ENCODE data around the gene BFSP1. TPM values are rescaled to one million over a fixed set of nuclear protein-coding genes. Genes with fewer than 3 reads are reported as not detected.

Gene BFSP1
- total RNA-seq, 1 donor from 2014 or later: 4.2 TPM

DNA sequence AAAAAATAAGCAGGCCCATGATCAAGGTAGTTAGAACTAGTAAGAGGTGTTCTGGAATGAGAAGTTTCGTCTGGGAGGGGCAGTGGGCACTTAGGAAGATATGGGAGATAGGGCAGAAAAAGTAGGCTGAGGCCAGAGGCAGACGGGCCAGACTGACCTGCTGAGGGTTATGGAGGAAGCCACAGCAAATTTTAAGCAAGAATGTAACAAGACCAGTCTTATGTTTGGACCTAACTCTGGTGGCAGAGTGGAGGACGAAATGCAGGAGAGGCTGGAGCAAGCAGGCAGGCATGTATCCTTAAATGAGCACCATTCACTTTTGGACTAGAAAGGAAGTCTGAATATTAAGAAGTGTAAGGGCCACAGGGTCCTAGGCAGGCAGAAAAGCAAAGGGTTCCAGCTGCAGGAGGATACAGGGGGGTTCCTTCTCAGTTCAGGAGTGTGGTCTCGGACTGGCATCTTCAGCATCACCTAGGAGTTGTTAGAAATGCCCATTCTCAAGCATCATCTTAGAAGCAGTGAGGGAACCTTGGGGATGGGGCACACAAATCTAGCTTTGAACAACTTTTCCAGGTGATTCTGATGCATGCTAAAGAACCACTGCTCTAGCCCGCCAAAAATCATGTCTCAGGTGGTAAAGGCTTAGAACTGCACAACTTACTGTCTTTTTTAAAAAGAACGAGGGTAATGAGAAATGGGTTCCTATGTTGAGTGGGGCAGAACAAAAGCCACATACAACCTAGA is 37.0 kb upstream of the BFSP1 start:
- FAIRE-seq (no peak), DNase-seq (ENCODE audit: low read depth) (no peak)
- H3K36me3 Mint-ChIP-seq (ENCODE audit: low read depth, unreplicated experiment): peaks cover 2% of the 10 kb centered on the region
- H4K20me1 ChIP-seq (ENCODE audit: insufficient read depth, low read length): peaks cover 30% of the 10 kb centered on the region
- no peaks in the 10 kb centered on the region for H3K9me3 ChIP-seq (ENCODE audit: insufficient read depth, low read depth, low read length)
- H3K4me1 Mint-ChIP-seq (ENCODE audit: low read depth, unreplicated experiment): peaks cover 26% of the 10 kb centered on the region
- no peaks in the 10 kb centered on the region for H3K27me3 ChIP-seq (ENCODE audit: insufficient read depth, low read length)
- peak overlapping the region; percentile 83 for H3K4me3 Mint-ChIP-seq (ENCODE audit: unreplicated experiment)
- H3K4me1 ChIP-seq (ENCODE audit: insufficient read depth, low read length): peaks cover 25% of the 10 kb centered on the region
- H3K9ac ChIP-seq (ENCODE audit: low read length): peak overlapping the region; percentile 96
- H3K27me3 Mint-ChIP-seq (ENCODE audit: low read depth, unreplicated experiment): no peaks in the 10 kb centered on the region
- H3K27ac ChIP-seq (ENCODE audit: low read depth, low read length): peak overlapping the region; percentile 93
- no peak for TF ChIP-seq EZH2 (IDR thresholded peaks at IDR 0.05; ENCODE audit: insufficient read depth, low read length)
- TF ChIP-seq, protein P1, sequence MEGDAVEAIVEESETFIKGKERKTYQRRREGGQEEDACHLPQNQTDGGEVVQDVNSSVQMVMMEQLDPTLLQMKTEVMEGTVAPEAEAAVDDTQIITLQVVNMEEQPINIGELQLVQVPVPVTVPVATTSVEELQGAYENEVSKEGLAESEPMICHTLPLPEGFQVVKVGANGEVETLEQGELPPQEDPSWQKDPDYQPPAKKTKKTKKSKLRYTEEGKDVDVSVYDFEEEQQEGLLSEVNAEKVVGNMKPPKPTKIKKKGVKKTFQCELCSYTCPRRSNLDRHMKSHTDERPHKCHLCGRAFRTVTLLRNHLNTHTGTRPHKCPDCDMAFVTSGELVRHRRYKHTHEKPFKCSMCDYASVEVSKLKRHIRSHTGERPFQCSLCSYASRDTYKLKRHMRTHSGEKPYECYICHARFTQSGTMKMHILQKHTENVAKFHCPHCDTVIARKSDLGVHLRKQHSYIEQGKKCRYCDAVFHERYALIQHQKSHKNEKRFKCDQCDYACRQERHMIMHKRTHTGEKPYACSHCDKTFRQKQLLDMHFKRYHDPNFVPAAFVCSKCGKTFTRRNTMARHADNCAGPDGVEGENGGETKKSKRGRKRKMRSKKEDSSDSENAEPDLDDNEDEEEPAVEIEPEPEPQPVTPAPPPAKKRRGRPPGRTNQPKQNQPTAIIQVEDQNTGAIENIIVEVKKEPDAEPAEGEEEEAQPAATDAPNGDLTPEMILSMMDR (IDR thresholded peaks at IDR 0.05; ENCODE audit: insufficient read depth, low read depth, low read length): no peak
- peak overlapping the region; percentile 92 for H3K4me2 ChIP-seq (ENCODE audit: low read length)
- peak overlapping the region; percentile 49 for H3K4me3 ChIP-seq (ENCODE audit: insufficient read depth, low read depth, low read length)
- H3K36me3 ChIP-seq (ENCODE audit: insufficient read depth, low read length): peaks cover 5% of the 10 kb centered on the region
- H3K79me2 ChIP-seq (ENCODE audit: insufficient read depth, low read length): peaks cover 34% of the 10 kb centered on the region
- H3K27ac Mint-ChIP-seq (ENCODE audit: unreplicated experiment): peak overlapping the region; percentile 94
- no peaks in the 10 kb centered on the region for H3K9me3 Mint-ChIP-seq (ENCODE audit: unreplicated experiment)
- no peak overlapping the region for H2AFZ ChIP-seq (ENCODE audit: low read depth, low read length)

DNA sequence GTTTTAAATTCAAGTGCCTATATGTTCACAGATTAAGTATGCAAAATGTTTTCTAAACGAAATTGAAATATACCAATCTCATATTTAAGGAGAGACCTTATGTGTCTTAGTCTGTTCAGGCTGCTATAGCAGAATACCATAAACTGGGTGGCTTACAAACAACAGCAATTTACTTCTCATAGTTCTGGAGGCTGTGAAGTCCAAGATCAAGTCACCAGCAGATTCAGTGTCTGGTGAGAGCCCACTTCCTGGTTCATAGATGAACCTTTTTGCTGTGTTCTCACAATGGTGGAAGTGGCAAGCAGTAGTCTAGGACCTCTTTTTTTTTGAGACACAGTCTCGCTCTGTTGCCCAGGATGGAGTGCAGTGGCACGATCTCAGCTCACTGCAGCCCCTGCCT is 35.2 kb upstream of the BFSP1 start:
- Histone ChIP-seq H3K27me3 (ENCODE audit: insufficient read depth, low read length) (no peaks in the 10 kb centered on the region), H2AFZ (ENCODE audit: low read depth, low read length) (no peak overlapping the region), H3K9me3 (ENCODE audit: insufficient read depth, low read depth, low read length) (no peaks in the 10 kb centered on the region), H3K27ac (ENCODE audit: low read depth, low read length) (no peak overlapping the region), H3K79me2 (ENCODE audit: insufficient read depth, low read length) (peaks cover 15% of the 10 kb centered on the region), H3K4me1 (ENCODE audit: insufficient read depth, low read length) (peaks cover 21% of the 10 kb centered on the region), H3K4me2 (ENCODE audit: low read length) (no peak overlapping the region), H4K20me1 (ENCODE audit: insufficient read depth, low read length) (peaks cover 11% of the 10 kb centered on the region), H3K9ac (ENCODE audit: low read length) (no peak overlapping the region), H3K36me3 (ENCODE audit: insufficient read depth, low read length) (no peaks in the 10 kb centered on the region), H3K4me3 (ENCODE audit: insufficient read depth, low read depth, low read length) (no peak overlapping the region)
- H3K27ac Mint-ChIP-seq (ENCODE audit: unreplicated experiment): no peak overlapping the region
- H3K4me3 Mint-ChIP-seq (ENCODE audit: unreplicated experiment): no peak overlapping the region
- no peak for FAIRE-seq
- H3K9me3 Mint-ChIP-seq (ENCODE audit: unreplicated experiment): no peaks in the 10 kb centered on the region
- peaks cover 22% of the 10 kb centered on the region for H3K4me1 Mint-ChIP-seq (ENCODE audit: low read depth, unreplicated experiment)
- TF ChIP-seq EZH2 (IDR thresholded peaks at IDR 0.05; ENCODE audit: insufficient read depth, low read length): no peak
- TF ChIP-seq, protein P1 (IDR thresholded peaks at IDR 0.05; ENCODE audit: insufficient read depth, low read depth, low read length): no peak
- DNase-seq (ENCODE audit: low read depth): no peak
- peaks cover 2% of the 10 kb centered on the region for H3K36me3 Mint-ChIP-seq (ENCODE audit: low read depth, unreplicated experiment)
- no peaks in the 10 kb centered on the region for H3K27me3 Mint-ChIP-seq (ENCODE audit: low read depth, unreplicated experiment)

Measured in astrocyte (in vitro differentiated cells and primary cell).